T-helper 2 cell treated with Interferon-gamma antibody and Interleukin-4, amounts not matched to agents 100 ng/mL and 5 ng/mL, for 36 hours (primary cell): ENCODE results near the gene PKP1. TPM values are rescaled to one million over a fixed set of nuclear protein-coding genes. Genes with fewer than 3 reads are reported as not detected.

Source experiments
- intact Hi-C: fragments of 100-400 bp; cut with micrococcal nuclease; formaldehyde crosslinking; loops from one replicate; pipeline ENCODE4 v1.15.1; 2023
- total RNA-seq: library from RNA; stranded (reverse); gene quantifications from 2 replicates; pipeline ENCODE4 v1.2.3, GENCODE V29; 2022

The PKP1 gene
- total RNA-seq, 1 donor from 2014 or later, result not detected

- intact Hi-C loops, result no loop called here
Measured at GRCh38 chr1:201363467-201363866, 80.2 kb downstream of the PKP1 start.

DNA sequence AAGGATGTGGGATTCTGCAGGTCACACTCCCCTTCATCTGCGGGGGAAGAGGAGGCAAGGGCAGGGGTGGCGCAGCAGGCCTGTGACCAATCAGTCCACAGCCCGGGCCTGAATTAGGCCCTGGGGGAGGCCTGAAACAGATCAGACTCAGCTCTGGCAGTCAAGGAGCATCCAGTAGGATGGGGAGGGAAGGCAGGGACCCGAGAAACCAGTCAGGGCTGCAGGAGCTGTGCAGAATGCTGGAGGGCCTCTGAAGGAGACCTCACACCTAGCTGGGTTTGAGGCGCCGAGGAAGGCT, 81.5 kb downstream of the PKP1 start:
- intact Hi-C loops, result no loop called here

- intact Hi-C loops, result no loop called here
Measured at GRCh38 chr1:201365251-201365650, 81.9 kb downstream of the PKP1 start.

DNA sequence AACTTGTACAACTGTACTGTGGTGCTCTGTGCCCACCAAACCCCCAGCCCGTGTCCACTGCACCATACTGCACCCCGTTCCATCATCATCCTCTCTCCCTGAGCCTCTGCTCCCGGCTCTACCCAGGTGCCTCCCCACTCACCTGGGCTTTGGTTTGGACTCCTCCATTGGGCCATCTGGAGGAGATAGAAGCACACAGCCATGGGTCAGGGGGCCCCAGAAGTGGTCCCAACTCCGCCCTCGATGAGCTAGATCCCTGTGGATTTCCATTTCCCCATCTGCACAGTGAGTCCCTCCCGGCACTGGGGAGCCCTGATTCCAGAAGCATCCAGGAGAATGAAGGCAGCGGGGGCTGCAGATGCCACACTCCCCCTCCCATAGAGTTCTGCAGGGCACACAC, 83.4 kb downstream of the PKP1 start:
- intact Hi-C loops, result no loop called here

DNA sequence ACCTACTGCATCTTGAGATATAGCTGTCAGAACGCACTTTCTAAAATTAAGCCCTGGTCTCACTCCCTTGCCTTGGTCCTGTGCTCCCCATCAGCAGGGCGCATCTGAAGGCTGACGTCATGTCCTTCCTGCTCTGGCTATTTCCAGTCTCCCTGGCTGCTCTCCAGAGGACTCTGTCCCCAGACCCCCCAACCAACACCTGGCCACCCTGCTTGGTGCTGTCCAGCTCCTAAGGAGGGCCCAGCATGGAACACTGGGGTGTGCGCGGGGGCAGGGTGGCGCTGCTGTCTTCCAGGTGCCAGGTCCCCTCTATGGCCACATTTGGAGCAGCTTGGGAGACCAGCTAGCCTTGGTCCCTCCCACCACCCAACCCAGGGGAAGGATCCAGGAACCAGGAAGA, 85.9 kb downstream of the PKP1 start:
- intact Hi-C loops, result no loop called here

DNA sequence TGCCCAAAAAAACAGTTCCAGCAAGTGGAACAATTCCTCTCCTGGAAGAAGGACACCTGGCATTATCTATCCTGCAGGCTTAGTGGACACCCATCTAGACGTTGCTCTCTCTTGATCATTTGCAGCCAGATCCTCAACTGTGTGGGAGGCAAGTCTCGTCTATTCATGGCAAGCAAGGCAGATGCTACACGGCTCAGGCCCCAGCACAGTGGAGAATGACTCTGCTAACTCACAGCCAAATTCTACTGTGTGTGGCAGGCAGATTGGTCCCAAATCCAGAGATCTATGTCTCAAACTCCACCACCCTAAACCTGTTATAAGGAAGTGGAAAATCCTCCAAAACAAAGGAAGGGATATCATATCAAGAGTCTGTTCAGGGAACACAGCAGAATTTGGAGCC, 87.2 kb downstream of the PKP1 start:
- intact Hi-C loops, result no loop called here

DNA sequence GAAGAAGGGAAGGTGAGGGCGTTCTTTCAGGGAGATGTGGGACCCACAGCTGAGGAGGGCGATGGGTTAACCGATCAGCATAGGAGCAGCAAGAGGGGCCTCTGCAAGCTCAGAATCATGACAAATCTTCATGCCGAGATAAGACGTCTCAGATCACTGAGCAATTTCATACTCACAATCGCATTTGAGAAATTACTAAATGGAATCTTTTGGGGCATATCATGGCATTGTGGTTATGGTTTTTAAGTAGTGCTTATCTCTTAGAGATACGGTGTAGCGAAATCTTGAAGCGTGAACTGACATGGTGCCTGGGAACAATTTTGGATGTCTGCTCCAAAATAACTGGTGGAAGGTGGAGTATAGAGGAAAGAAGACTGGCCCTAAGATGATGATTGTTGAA, 88.0 kb downstream of the PKP1 start:
- intact Hi-C loops, result no loop called here

DNA sequence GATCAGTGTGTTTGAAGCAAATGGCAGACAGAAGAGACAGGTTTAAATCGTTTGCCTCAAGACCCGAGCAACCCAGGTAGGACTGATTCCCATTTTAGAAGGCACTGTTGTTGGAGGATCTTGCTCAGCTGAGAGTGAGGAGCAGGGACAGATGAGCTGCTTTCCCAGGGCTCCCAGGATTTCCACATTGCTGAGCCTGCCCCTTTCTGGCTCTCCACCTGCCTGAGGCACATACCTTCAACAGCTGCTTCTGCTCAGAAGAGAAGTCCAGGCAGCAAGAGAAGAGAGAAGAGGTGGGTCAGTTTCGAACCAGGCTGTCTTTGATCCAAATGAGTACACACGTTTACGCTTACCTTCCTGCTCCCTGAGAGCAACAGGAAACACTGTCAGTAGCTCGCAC, 88.5 kb downstream of the PKP1 start:
- intact Hi-C loops, result no loop called here

DNA sequence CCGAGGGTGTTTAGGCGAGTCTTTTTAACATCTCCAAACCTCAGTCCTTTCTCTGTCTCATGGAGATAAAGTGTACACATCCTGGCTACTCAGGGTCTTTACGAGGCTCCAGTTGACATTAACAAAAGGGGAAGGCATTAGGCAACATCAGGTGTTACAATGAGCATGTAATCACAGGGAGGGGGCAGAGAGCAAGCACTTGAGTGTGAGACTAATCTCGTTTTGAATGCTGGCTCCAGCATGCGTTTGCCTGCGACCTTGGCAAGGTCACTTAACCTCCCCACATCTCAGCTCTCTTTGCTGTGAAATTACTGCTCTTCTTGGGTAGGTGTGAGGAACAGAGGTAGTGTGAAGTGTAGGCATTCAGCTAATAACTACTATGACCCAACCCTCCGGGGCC, 91.1 kb downstream of the PKP1 start:
- intact Hi-C loops, result no loop called here

- intact Hi-C loops, result no loop called here
Measured at GRCh38 chr1:201375169-201375568, 91.9 kb downstream of the PKP1 start.

DNA sequence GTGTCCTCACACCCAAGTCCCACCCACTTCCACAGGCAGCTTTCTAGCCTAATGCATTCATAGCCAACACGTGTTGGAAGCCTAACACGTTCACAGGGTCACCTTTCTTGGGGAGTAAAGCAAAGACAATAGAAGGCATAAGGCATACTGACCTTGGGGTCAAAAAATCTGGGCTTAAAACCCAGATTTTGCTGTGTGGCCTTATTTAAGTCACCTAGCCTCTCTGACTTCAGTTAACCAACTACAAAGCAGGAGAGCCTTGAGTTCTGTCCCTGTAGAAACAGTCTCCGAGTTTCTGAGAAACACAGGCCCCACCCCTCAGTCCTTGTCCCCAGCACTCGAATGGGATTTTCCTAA, 92.8 kb downstream of the PKP1 start:
- intact Hi-C loops, result no loop called here

DNA sequence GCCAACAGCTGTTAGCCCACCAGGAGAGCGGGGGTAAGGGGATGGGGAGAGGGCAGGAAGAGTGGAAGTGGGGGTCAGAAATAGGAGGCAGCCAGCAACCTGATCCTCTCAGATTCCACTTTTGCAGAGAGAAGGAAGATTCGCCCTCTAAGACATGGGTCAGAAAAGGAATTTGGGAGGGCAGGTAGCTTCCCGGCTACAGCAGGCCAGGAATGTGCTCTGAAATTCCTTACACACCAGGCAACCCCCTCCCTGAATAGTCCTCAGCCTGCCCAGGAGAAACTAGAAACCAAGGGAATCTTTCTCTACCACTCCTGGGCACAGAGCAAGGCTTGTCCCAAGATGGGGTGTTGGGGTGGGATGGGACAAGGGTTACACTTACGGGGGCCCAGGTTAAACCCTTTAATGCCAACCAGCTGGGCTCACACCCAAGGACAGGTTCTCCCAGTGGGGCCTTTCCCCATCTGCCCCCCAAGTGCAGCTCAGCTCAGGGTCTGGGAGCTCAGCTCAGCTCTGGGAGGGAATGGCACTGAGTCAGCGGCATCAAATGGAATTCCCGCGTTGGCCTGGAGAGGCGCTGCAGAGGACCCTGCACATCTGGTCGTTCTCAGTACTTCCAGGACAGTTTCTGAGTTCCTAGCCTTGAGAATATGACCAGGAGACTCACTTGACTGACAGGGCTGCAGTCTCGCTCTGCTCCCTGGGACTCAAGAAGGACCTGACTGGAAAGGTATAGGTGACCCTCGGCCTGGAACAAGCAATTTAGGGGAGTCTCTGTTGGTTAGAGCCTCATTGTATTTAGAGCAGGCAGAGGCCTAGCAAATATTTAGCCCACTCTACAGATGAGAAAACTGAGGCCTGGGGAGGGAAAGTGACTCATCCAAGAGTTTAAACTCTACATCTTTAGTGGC, 93.4 kb downstream of the PKP1 start:
- intact Hi-C loops, result no loop called here

DNA sequence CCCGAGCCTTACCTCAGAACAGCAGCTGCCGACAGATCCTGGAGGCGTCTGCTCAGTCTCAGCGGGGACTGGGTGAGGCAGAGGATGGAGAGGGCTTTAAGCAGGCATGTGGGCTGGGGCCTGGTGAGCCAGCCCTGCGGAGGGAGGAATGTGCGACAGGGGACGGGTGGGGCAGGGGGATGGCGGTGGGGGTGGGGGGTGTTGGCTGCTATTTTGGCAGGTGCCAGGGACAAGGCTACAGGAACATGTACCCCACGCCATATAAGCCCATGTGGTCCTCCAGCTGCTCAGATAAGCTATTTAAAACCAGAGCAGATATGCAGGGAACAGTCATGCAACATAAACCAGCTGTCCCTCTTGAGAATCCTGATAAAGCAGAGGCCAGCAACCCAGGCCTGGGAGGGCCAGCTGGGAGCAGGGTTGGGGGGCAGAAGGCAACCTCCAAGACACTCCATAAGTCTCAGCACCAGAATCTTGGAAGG, 94.3 kb downstream of the PKP1 start, which contains the start of gene TNNT2:
TSS of gene TNNT2 (minus strand) at position 70 of the 482 bp plus-strand sequence. CDS start 4,426 bp downstream, outside the sequence.
- intact Hi-C loops, result no loop called here

DNA sequence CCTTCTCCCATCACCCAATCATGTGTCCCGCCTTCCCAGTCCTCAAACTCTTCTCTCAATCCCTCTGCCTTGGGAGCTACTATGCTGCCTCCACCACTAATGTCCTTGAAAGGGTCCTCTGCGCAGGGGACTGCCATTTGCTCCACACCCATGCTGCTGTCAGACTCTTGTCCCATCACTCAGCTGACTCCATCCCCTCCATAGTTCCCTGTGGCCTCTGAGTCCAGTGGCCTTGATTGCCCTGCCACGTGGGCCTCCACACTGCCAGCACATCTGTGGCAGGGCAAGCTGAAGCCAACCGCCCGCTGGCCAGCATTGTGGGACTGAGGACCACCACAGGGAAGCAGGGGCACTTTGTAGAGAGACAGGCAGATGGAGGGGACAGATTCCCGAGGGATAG, 95.5 kb downstream of the PKP1 start:
- intact Hi-C loops, result no loop called here

- intact Hi-C loops, result no loop called here
Measured at GRCh38 chr1:201379733-201380242, 96.5 kb downstream of the PKP1 start.

DNA sequence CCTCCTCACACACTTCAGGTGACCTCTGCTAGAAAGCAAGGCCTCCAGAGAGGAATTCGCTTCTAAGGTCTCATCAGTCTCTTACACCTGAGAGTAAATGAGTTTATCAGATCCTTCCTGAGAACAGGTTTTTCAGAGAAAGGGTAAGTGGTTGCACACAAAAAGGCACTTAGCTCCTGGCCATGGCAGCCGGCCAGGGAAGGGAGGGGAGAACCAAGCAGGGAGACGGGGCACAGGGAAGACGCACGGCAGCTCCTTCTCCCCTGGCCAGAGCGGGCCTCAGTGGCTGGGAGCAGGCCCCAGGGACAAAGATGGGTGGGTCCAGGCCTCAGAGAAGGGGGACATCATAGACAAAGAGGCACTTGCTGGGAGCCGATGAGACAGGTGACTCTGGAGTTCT, 97.8 kb downstream of the PKP1 start:
- intact Hi-C loops, result no loop called here

Other genes with a start within 250 kb of the PKP1 start
- gene CACNA1S, start 171.1 kb upstream of the PKP1 start, total RNA-seq, result not detected in 2 replicates
- gene ASCL5, start 156.3 kb upstream of the PKP1 start, total RNA-seq, result not detected in 2 replicates
- gene TMEM9, start 129.0 kb upstream of the PKP1 start, total RNA-seq, result 12.2 and 16.4 TPM in 2 replicates
- not detected in 2 replicates for gene IGFN1, start 92.7 kb upstream of the PKP1 start, total RNA-seq
- gene TNNT2, start 94.2 kb downstream of the PKP1 start, total RNA-seq, result not detected in 2 replicates
- gene LAD1, start 115.8 kb downstream of the PKP1 start, total RNA-seq, result not detected in 2 replicates
- not detected in 2 replicates for gene TNNI1, start 138.2 kb downstream of the PKP1 start, total RNA-seq
- 16.1 and 16.6 TPM in 2 replicates for gene PHLDA3, start 185.7 kb downstream of the PKP1 start, total RNA-seq
- 77.1 and 83.6 TPM in 2 replicates for gene CSRP1, start 223.6 kb downstream of the PKP1 start, total RNA-seq